ENCODE measurements around the gene FUS.
A peak's percentile ranks its signal among the peaks of the same experiment; 100 is the strongest.
"Not testable (repeated sequence)": the region's sequence is repeated elsewhere in the genome, so short reads cannot be mapped to it uniquely, and the experiment has no call there.

The FUS gene

GRCh38 chr16:31143011-31143693 is 36.8 kb upstream of the FUS start:
- DNase-seq, result no peak

GRCh38 chr16:31143694-31144148 is 36.2 kb upstream of the FUS start:
- DNase-seq, result no peak

GRCh38 chr16:31144418-31144817 is 35.5 kb upstream of the FUS start:
- not testable (repeated sequence) for DNase-seq

GRCh38 chr16:31145398-31145990 is 34.4 kb upstream of the FUS start:
- DNase-seq, result no peak

GRCh38 chr16:31147574-31147973 is 32.4 kb upstream of the FUS start:
- no peak for DNase-seq

GRCh38 chr16:31148281-31148728 is 31.6 kb upstream of the FUS start:
- no peak for DNase-seq

- DNase-seq, result no peak
Measured at GRCh38 chr16:31148896-31149295, 31.0 kb upstream of the FUS start.

GRCh38 chr16:31149332-31149731 is 30.6 kb upstream of the FUS start:
- DNase-seq, result no peak

- no peak for DNase-seq
Measured at GRCh38 chr16:31149894-31150890, 29.7 kb upstream of the FUS start, which contains the start of gene PRSS36. Gene PRSS36, minus strand, starts transcription at chr16:31150066. Its CDS starts 31 bp downstream, at chr16:31150035.

GRCh38 chr16:31150976-31151375 is 29.0 kb upstream of the FUS start:
- not testable (repeated sequence) for DNase-seq

- DNase-seq, result peak in 2 of 58 donors; percentile 2 to 16
Measured at GRCh38 chr16:31157136-31157535, 22.8 kb upstream of the FUS start.

GRCh38 chr16:31167315-31167714 is 12.6 kb upstream of the FUS start:
- no peak for DNase-seq

GRCh38 chr16:31168848-31169247 is 11.1 kb upstream of the FUS start:
- no peak for DNase-seq

- not testable (repeated sequence) for DNase-seq
Measured at GRCh38 chr16:31170048-31170447, 9.9 kb upstream of the FUS start.

- no peak for DNase-seq
Measured at GRCh38 chr16:31177136-31177535, 2.8 kb upstream of the FUS start.

- DNase-seq, result no peak
Measured at GRCh38 chr16:31179219-31179746, 656 bp upstream of the FUS start.

- DNase-seq, result peak in 2 of 58 donors; percentile 20 to 24
Measured at GRCh38 chr16:31181102-31181830, 1.3 kb downstream of the FUS start.

GRCh38 chr16:31182391-31182790 is 2.5 kb downstream of the FUS start:
- DNase-seq, result no peak

GRCh38 chr16:31183432-31184428 is 3.8 kb downstream of the FUS start:
- no peak for DNase-seq

All from anterior cingulate cortex (tissue), 58 donors.